Measurements from ENCODE around the gene ARHGEF16. TPM values are rescaled to one million over a fixed set of nuclear protein-coding genes. Genes with fewer than 3 reads are reported as not detected.

The ARHGEF16 gene
- total and polyA plus RNA-seq, 11 donors, result 0.31 to 1.4 (median 0.51) TPM

DNA sequence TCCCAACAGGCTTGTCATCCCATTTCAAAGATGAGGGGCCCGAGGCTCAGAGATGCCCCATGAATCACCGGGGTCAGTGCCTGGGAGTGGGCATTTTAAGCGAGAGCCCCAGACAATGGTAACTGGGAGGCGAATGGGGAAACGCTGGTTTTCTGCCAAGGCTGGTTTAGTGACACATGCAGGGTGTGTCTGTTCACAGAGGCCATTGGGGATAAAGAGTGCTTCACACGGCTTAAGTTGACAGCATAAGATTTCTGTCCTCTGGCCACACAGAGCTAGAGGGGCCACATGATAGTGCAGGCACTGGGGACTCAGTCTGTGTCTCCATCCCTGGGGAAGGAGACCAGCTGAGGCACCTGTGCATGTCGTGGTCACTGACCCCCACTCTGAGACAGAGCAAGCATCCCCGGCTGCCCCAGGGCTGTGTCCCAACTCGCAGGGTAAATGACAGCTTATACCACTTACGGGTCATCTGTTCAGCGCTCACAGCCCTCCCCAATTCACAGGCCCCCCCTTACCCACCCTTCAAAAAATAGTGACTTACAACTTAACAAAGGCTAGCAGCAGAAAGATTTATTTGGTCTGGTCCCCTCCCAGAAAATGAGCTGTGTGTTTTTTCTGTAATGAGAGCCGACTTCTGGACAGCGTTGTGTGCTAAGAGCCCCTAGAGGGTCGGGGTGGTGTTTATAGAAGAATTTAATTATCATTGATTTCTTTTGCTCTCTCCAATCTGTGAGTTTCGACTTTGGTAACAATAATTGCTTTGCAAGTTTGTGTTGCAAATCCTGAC lies 34.9 kb upstream of the ARHGEF16 start:
- no peak for DNase-seq
- TF ChIP-seq, protein P1, sequence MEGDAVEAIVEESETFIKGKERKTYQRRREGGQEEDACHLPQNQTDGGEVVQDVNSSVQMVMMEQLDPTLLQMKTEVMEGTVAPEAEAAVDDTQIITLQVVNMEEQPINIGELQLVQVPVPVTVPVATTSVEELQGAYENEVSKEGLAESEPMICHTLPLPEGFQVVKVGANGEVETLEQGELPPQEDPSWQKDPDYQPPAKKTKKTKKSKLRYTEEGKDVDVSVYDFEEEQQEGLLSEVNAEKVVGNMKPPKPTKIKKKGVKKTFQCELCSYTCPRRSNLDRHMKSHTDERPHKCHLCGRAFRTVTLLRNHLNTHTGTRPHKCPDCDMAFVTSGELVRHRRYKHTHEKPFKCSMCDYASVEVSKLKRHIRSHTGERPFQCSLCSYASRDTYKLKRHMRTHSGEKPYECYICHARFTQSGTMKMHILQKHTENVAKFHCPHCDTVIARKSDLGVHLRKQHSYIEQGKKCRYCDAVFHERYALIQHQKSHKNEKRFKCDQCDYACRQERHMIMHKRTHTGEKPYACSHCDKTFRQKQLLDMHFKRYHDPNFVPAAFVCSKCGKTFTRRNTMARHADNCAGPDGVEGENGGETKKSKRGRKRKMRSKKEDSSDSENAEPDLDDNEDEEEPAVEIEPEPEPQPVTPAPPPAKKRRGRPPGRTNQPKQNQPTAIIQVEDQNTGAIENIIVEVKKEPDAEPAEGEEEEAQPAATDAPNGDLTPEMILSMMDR (IDR thresholded peaks at IDR 0.05), result no peak
- peaks cover 0 to 33% (median 0%) of the 10 kb centered on the region in 9 donors for H3K36me3 ChIP-seq
- H3K27me3 ChIP-seq, result no peaks in the 10 kb centered on the region
- no peak for ATAC-seq
- H3K9me3 ChIP-seq, result peaks cover 0 to 12% (median 5%) of the 10 kb centered on the region in 12 donors
- intact Hi-C loops (cut with DNase I), result loop anchor here (5.0 to 10.0 kb wide), 12 partner anchors 97 to 1007 kb away; partner anchors contain the start of genes PEX10 (in 6 of the 10) and PRDM16 (in 6 of the 10)
- H3K27ac ChIP-seq, result peak overlapping the region in 1 of 12 donors; percentile 5
- no peak overlapping the region for H3K4me3 ChIP-seq
- 85 to 91% (median 88%) methylated on average over 15 of the region's 15 CpGs for WGBS, 4 donors
- H3K4me1 ChIP-seq, result peaks cover 11 to 57% (median 38%) of the 10 kb centered on the region in 12 donors

DNA sequence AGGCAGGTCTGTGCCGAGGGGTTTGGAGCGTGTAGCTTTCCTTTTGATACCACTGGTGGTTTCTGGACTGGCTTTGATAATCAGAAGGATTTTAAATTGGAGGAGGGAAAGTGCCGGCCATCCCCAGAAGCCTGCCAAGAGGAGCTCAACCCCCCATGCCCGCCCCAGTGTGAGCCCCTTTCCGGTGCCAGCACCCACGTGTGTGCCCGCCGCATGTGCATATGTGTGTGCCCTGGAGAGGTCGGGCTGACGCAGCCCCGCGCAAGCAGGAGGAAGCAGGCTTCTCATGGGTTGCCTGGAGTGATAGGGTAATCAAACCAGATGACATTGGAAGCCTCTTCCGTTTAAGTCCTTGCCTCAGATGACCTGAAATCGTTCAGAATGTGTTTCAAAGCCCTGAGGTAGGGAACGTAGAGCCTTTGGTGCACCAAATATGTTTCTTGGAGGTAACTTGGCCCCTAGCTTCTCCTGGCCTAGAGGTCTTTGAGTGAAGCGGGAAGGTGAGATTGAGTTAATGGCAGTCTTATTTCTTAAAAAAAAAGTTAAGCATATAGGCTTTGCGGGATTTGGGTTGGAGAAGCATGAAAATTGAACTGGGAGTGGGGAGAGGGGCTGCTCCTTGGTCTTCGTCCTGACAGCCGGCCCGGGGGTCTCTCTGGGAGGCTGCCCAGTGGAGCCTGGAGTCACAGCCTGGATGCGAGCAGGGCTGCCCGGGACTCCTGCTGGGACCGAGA lies 34.1 kb upstream of the ARHGEF16 start:
- no peak overlapping the region for H3K4me3 ChIP-seq
- H3K4me1 ChIP-seq, result peaks cover 11 to 54% (median 33%) of the 10 kb centered on the region in 12 donors
- H3K27me3 ChIP-seq, result no peaks in the 10 kb centered on the region
- intact Hi-C loops (cut with DNase I), result loop anchor here (5.0 to 10.0 kb wide), 10 partner anchors 98 to 1008 kb away; partner anchors contain the start of genes PEX10 (in 6 of the 10) and PRDM16 (in 6 of the 10)
- H3K27ac ChIP-seq, result no peak overlapping the region
- ATAC-seq (no peak), DNase-seq (no peak)
- H3K36me3 ChIP-seq, result peaks cover 0 to 33% (median 0%) of the 10 kb centered on the region in 9 donors
- no peak for TF ChIP-seq POLR2A (IDR thresholded peaks at IDR 0.05)
- TF ChIP-seq, protein P1 (IDR thresholded peaks at IDR 0.05), result no peak
- H3K9me3 ChIP-seq, result peaks cover 0 to 12% (median 5%) of the 10 kb centered on the region in 12 donors
- 91 to 96% (median 92%) methylated on average over 23 of the region's 23 CpGs for WGBS, 4 donors

DNA sequence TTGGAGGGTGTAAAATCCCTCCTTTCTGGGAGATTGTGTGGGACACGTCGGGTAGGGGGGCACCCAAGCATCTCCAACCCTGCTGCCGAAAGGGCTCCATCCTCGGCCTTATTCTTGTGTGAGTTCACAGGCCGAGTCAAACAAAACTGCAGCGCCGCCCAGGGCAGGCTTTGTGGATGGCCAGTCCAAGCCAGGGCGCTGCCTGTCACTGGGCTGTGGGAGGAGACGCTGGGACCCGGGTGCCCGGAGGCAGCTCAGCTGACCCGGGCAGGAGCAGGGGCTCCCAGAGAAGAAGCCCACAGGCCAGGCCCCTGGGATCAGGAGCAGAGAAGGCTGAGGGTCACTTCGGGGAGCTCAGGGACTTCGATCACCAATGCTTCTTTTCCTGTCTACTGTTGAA lies 31.8 kb upstream of the ARHGEF16 start:
- H3K36me3 ChIP-seq, result peaks cover 0 to 44% (median 10%) of the 10 kb centered on the region in 9 donors
- 73 to 86% (median 84%) methylated on average over 12 to 14 of the region's 14 CpGs for WGBS, 4 donors
- ATAC-seq, result no peak
- intact Hi-C loops (cut with DNase I), result loop anchor here (2.0 to 10.0 kb wide), 12 partner anchors 100 to 1010 kb away; partner anchors contain the start of genes PEX10 (in 6 of the 10) and PRDM16 (in 6 of the 10)
- peaks cover 11 to 41% (median 31%) of the 10 kb centered on the region in 12 donors for H3K4me1 ChIP-seq
- TF ChIP-seq POLR2A (IDR thresholded peaks at IDR 0.05), result no peak
- H3K27me3 ChIP-seq, result no peaks in the 10 kb centered on the region
- peak overlapping the region; percentile 39 to 95 (median 83) for H3K27ac ChIP-seq
- H3K4me3 ChIP-seq, result peak overlapping the region in 1 of 12 donors; percentile 44
- no peak for DNase-seq
- no peaks in the 10 kb centered on the region for H3K9me3 ChIP-seq

DNA sequence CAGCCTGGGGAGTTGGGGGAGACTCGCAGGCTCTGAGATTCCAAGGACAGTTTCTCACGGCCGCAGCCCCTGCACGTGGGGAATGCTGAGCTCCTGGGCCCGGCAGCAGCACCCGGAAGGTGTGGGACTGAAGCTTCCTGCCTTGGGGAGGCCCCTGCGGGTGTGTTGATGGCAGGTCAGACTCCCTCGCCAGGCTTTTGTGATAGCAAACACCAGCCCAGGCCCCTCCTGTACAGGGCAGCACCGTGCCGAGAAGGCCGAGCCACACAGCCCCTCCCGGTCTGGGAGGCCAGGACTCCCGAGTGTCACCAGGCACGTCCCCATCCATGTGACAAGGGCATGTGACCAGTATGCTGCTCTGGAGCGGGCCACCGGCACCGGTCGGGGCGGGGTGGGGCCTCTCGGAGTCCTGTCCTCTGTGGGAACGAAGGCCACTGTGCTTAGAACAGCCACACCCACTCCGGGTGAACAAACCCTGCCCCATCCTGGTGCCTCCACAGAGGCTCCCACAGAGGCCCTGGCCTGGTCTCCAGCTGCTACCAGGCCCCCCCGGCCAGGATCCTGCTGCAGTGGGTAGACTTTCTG lies 31.1 kb upstream of the ARHGEF16 start:
- Histone ChIP-seq H3K9me3 (no peaks in the 10 kb centered on the region), H3K4me1 (peaks cover 11 to 41% (median 31%) of the 10 kb centered on the region in 12 donors), H3K27ac (peak overlapping the region; percentile 39 to 95 (median 83)), H3K27me3 (no peaks in the 10 kb centered on the region), H3K36me3 (peaks cover 0 to 37% (median 9%) of the 10 kb centered on the region in 9 donors), H3K4me3 (peak overlapping the region in 1 of 12 donors; percentile 44)
- intact Hi-C loops (cut with DNase I), result loop anchor here (2.0 to 10.0 kb wide), 12 partner anchors 101 to 1011 kb away; partner anchors contain the start of genes PEX10 (in 6 of the 10) and PRDM16 (in 6 of the 10)
- DNase-seq (peak; percentile 86 to 95 (median 90)), ATAC-seq (peak; percentile 91 to 96 (median 92))
- TF ChIP-seq, protein P1 (IDR thresholded peaks at IDR 0.05), result no peak
- TF ChIP-seq POLR2A (IDR thresholded peaks at IDR 0.05), result peak in 1 of 2 donors; percentile 22
- 16 to 25% (median 18%) methylated on average over 23 of the region's 23 CpGs for WGBS, 4 donors

Measured in heart left ventricle (tissue), 16 donors.